Uterus (tissue), 4 donors: ENCODE results near the gene ACSM6. TPM values are rescaled to one million over a fixed set of nuclear protein-coding genes. Genes with fewer than 3 reads are reported as not detected.
A peak's percentile ranks its signal among the peaks of the same experiment; 100 is the strongest.

Source experiments
- DNase-seq, 2 donors: peaks; one replicate each; pipeline ENCODE4 v3.0.0-alpha.2; 2019 to 2020
- H3K27ac ChIP-seq, 2 donors: fragments of 200-600 bp; sonication (generic); 1 replicate in 1 of 2; 2 replicates in 1 of 2; pipeline ENCODE4 v1.5.1; 2016 to 2018
- H3K27me3 ChIP-seq, 2 donors: fragments of 200-600 bp; sonication (generic); one replicate each; pipeline ENCODE4 v1.5.1; 2018 to 2019; ENCODE audit warnings: control low read depth in 1 of 2
- H3K36me3 ChIP-seq, 2 donors: fragments of 200-600 bp; sonication (generic); one replicate each; pipeline ENCODE4 v1.5.1; 2019; ENCODE audit warnings: control low read depth in 1 of 2
- H3K4me1 ChIP-seq, 2 donors: fragments of 200-600 bp; sonication (generic); one replicate each; pipeline ENCODE4 v1.5.1; 2018 to 2019; ENCODE audit warnings: control low read depth in 1 of 2
- H3K4me3 ChIP-seq, 2 donors: fragments of 200-600 bp; sonication (generic); 1 replicate in 1 of 2; 2 replicates in 1 of 2; pipeline ENCODE4 v1.5.1; 2018 to 2019; ENCODE audit warnings: mild to moderate bottlenecking in 1 of 2
- H3K9me3 ChIP-seq, 2 donors: fragments of 200-600 bp; sonication (generic); one replicate each; pipeline ENCODE4 v1.5.1; 2019; ENCODE audit warnings: control low read depth in 1 of 2
- POLR2A ChIP-seq, 2 donors: fragments of 450-650 bp; IDR thresholded peaks; one replicate each; pipeline ENCODE4 v1.6.1; 2016; ENCODE audit warnings: antibody characterized with exemption in 2 of 2, mild to moderate bottlenecking in 1 of 2, moderate library complexity in 1 of 2
- intact Hi-C: fragments of 100-400 bp; cut with DNase I; formaldehyde crosslinking; loops from one replicate; pipeline ENCODE4 v1.15.1; 2023; ENCODE audit warnings: low total_unique reads
- total RNA-seq, 4 donors: library from RNA; depleted of rRNA in 3 of 4; stranded (reverse); fragments of >200 nt in 3 of 4; gene quantifications; one replicate each; pipeline versions ENCODE4 v1.1.0 to v1.2.4, GENCODE V29; 2014 to 2023
- TF ChIP-seq, protein P1 (sequence below), 4 experiments: fragments of 200-600 bp in 2 of 4; fragments of 450-650 bp in 2 of 4; sonication (generic) in 2 of 4; IDR thresholded peaks; one replicate each; pipeline ENCODE4 v1.5.1; 2016 to 2019; ENCODE audit warnings: antibody characterized with exemption in 4 of 4, mild to moderate bottlenecking in 2 of 4, moderate library complexity in 1 of 4
- donor health status: DM: yes; HTN: yes; CAD: no.

Gene ACSM6
- total RNA-seq, 4 donors from 2014 or later = not detected

DNA sequence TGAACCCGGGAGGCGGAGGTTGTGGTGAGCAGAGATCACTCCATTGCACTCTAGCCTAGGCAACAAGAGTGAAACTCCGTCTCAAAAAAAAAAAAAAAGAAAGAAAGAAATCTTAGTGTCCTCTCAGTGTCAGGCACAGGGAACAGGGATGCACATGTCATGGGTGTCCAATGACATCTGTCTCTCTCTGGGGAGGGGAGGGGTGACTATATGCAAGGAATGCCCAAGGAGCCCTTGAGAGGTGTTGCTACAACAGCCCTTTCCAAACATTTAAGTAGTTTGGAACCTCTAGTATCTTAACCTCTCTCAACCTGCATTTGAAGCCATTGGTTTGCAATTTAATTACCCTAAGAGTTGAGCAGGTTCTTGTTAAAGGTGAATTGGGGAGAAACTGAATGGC lies 67.9 kb downstream of the ACSM6 start:
- intact Hi-C loops = no loop called here
- DNase-seq = no peak
- no peak overlapping the region for H3K4me3 ChIP-seq
- H3K9me3 ChIP-seq = no peaks in the 10 kb centered on the region
- peaks cover 0 to 6% of the 10 kb centered on the region in 2 donors for H3K4me1 ChIP-seq
- no peak for TF ChIP-seq POLR2A (IDR thresholded peaks at IDR 0.05)
- TF ChIP-seq, protein P1, sequence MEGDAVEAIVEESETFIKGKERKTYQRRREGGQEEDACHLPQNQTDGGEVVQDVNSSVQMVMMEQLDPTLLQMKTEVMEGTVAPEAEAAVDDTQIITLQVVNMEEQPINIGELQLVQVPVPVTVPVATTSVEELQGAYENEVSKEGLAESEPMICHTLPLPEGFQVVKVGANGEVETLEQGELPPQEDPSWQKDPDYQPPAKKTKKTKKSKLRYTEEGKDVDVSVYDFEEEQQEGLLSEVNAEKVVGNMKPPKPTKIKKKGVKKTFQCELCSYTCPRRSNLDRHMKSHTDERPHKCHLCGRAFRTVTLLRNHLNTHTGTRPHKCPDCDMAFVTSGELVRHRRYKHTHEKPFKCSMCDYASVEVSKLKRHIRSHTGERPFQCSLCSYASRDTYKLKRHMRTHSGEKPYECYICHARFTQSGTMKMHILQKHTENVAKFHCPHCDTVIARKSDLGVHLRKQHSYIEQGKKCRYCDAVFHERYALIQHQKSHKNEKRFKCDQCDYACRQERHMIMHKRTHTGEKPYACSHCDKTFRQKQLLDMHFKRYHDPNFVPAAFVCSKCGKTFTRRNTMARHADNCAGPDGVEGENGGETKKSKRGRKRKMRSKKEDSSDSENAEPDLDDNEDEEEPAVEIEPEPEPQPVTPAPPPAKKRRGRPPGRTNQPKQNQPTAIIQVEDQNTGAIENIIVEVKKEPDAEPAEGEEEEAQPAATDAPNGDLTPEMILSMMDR (IDR thresholded peaks at IDR 0.05) = no peak
- H3K27me3 ChIP-seq = no peaks in the 10 kb centered on the region
- H3K36me3 ChIP-seq = no peaks in the 10 kb centered on the region
- H3K27ac ChIP-seq = peak overlapping the region in 1 of 2 donors; percentile 5

DNA sequence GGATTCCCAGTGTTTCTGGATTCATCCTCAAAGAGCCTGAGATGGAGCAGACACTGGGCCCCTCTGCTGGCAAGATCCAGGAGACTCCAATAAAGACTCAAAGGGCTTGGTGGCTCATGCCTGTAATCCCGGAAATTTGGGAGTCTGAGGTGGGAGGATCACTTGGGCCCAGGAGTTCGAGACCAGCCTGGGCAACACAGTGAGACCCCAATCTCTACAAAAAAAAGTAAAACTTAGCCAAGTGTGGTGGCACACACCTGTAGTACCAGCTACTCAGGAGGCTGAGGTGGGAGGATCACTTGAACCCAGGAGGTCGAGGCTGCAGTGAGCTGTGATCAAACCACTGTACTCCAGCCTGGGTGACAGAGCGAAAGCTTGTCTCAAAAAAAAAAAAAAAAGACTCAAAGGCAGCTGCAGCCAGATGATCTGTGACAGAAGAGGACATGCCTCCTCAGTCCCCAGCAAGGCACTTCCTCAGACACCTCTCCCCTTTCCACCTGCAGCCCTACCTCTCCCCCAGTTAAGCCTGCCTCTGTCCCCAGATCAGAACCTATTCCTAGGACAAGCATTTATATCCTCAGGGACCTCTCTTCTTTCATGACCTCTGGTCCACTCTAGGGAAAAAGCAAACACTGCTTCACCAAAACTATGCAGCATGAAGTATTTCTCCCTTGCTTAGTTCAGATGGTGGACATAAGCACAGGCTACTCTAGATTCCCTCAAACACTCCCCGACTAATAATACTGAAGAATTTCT lies 68.9 kb downstream of the ACSM6 start:
- TF ChIP-seq, protein P1 (IDR thresholded peaks at IDR 0.05) = no peak
- TF ChIP-seq POLR2A (IDR thresholded peaks at IDR 0.05) = no peak
- Histone ChIP-seq H3K36me3 (no peaks in the 10 kb centered on the region), H3K4me1 (peaks cover 0 to 6% of the 10 kb centered on the region in 2 donors), H3K27me3 (no peaks in the 10 kb centered on the region), H3K9me3 (no peaks in the 10 kb centered on the region), H3K4me3 (no peak overlapping the region), H3K27ac (peak overlapping the region in 1 of 2 donors; percentile 5)
- intact Hi-C loops = no loop called here
- DNase-seq = no peak

DNA sequence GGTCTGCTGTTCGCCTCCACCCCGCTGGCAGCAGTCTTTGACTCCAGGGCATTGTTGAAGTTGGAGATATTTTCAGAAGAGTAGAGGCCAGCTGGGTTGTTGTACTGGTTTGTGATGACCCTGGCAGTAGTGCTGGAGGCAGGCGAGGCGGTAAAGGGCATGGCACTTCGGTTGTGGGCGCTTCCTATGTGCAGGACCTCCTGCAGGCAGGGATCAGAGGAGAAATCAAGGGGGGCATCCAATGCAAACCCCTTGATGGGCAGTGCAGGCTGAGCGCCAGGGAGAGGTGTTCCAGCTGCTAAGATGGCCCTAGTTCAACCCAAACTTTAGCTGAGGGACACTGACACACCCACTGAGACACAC lies 69.8 kb downstream of the ACSM6 start:
- TF ChIP-seq, protein P1 (IDR thresholded peaks at IDR 0.05) = no peak
- no peak for TF ChIP-seq POLR2A (IDR thresholded peaks at IDR 0.05)
- peaks cover 5 to 6% of the 10 kb centered on the region in 2 donors for H3K4me1 ChIP-seq
- no peak overlapping the region for H3K27ac ChIP-seq
- no peaks in the 10 kb centered on the region for H3K9me3 ChIP-seq
- no peaks in the 10 kb centered on the region for H3K27me3 ChIP-seq
- DNase-seq = no peak
- no peak overlapping the region for H3K4me3 ChIP-seq
- no peaks in the 10 kb centered on the region for H3K36me3 ChIP-seq
- intact Hi-C loops = no loop called here

DNA sequence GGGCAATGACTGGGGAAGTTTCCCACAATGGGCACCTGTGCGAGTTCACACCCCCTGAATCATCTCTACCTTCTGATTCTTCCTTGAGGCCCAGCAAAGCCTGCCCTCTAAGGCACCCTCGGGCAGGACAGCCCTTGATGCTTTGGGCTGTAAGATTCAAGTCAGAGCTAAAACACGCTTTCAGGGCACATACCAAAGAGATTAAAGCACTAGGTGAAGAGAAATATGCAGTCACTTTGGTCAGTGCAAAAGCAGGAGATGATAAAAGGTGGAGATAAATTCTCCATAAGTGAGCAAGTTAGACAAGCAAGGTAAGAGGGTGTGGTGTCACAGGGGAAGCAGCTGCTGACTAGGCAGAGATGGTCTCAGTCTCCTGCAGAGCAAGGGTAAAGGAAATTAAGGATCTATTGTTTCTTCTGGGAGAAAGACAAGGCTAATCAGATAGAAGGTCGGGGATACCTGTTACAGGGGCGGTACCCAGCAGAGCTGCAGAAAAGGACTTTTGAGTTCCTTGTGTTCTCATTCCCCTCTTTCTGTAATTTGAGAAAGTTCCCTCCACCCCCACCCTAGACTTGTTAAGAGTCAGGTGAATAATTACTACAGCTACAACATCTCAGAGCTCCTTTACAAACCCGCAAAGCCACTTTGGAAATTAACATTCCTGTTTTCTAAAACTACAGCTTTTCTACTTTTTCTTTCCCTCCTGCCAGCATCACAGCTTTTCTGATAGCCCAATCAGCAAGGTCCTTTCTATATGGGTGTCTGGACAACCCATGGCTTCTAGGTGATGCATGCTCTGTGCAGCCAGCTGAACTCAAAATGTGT lies 70.4 kb downstream of the ACSM6 start:
- no peak for TF ChIP-seq POLR2A (IDR thresholded peaks at IDR 0.05)
- TF ChIP-seq, protein P1 (IDR thresholded peaks at IDR 0.05) = no peak
- H3K27me3 ChIP-seq = no peaks in the 10 kb centered on the region
- no peaks in the 10 kb centered on the region for H3K36me3 ChIP-seq
- intact Hi-C loops = no loop called here
- peaks cover 6 to 8% of the 10 kb centered on the region in 2 donors for H3K4me1 ChIP-seq
- H3K27ac ChIP-seq = no peak overlapping the region
- no peaks in the 10 kb centered on the region for H3K9me3 ChIP-seq
- no peak overlapping the region for H3K4me3 ChIP-seq
- DNase-seq = no peak

DNA sequence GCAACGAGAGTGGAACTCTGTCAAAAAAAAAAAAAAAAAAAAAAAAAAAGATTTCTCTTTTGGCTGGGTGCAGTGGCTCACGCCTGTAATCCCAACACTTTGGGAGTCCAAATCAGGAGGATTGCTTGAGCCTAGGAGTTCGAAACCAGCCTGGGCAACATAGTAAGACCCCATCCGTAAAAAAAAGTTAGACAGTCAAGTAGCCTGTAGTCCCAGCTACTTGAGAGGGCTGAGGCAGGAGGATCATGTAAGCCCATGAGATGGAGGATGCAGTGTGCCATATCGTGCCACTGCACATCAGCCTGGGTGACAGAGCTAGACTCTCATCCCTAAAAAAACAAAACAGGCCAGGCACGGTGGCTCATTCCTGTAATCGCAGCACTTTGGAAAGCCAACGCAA lies 71.5 kb downstream of the ACSM6 start:
- no peak for DNase-seq
- Histone ChIP-seq H3K4me3 (no peak overlapping the region), H3K27me3 (no peaks in the 10 kb centered on the region), H3K4me1 (peaks cover 6 to 8% of the 10 kb centered on the region in 2 donors), H3K36me3 (no peaks in the 10 kb centered on the region), H3K27ac (peak overlapping the region in 1 of 2 donors; percentile 86), H3K9me3 (no peaks in the 10 kb centered on the region)
- TF ChIP-seq, protein P1 (IDR thresholded peaks at IDR 0.05) = no peak
- TF ChIP-seq POLR2A (IDR thresholded peaks at IDR 0.05) = no peak
- intact Hi-C loops = no loop called here
